OCI-LY7 (cell line): ENCODE data around the gene PRR20E. TPM values are rescaled to one million over a fixed set of nuclear protein-coding genes. Genes with fewer than 3 reads are reported as not detected.
"Not testable (repeated sequence)": the region's sequence is repeated elsewhere in the genome, so short reads cannot be mapped to it uniquely, and the experiment has no call there.

Source experiments
- BruUV-seq: library from RNA; stranded (reverse); fragments of 400-500 nt; replicated peaks from 2 replicates; lab custom pipeline; 2021; lab: Mats Ljungman, UMichigan
- CTCF ChIA-PET: fragments of 300-600 bp; sonication (Branson Sonifier 250); formaldehyde crosslinking; loops from one replicate; lab custom pipeline; 2022; ENCODE audit warnings: antibody characterized with exemption; ENCODE audit not compliant: unreplicated experiment; lab: Charles Lee
- POLR2A ChIA-PET: fragments of 300-600 bp; sonication (Branson Sonifier 250); formaldehyde crosslinking; loops from one replicate; lab custom pipeline; 2022; ENCODE audit warnings: antibody characterized with exemption; lab: Charles Lee
- DNase-seq: peaks from one replicate; pipeline ENCODE4 v3.0.0-alpha.2; 2015; ENCODE audit warnings: low spot score
- H2AFZ ChIP-seq: fragments of 200-600 bp; sonication (generic), shearing (Covaris generic); 2 replicates; pipeline ENCODE4 v1.6.1; 2014; ENCODE audit warnings: mild to moderate bottlenecking, antibody characterized with exemption, low read length, moderate library complexity
- H3K27ac ChIP-seq: fragments of 200-600 bp; sonication (generic); 2 replicates; pipeline ENCODE4 v1.5.1; 2014; ENCODE audit warnings: mixed run types, low read depth, mild to moderate bottlenecking, moderate library complexity, low read length, inconsistent platforms; ENCODE audit not compliant: poor library complexity, severe bottlenecking
- H3K36me3 ChIP-seq: fragments of 200-600 bp; sonication (generic); 2 replicates; pipeline ENCODE4 v1.6.1; 2014; ENCODE audit warnings: mild to moderate bottlenecking, antibody characterized with exemption, low read length, moderate library complexity, mixed read lengths; ENCODE audit not compliant: insufficient read depth
- H3K4me1 ChIP-seq: fragments of 200-600 bp; sonication (generic); 2 replicates; pipeline ENCODE4 v1.5.1; 2014; ENCODE audit warnings: mild to moderate bottlenecking, low read length; ENCODE audit not compliant: insufficient read depth, poor library complexity, severe bottlenecking
- H3K4me2 ChIP-seq: fragments of 200-600 bp; sonication (generic); 2 replicates; pipeline ENCODE4 v1.6.1; 2014; ENCODE audit warnings: mild to moderate bottlenecking, low read length
- H3K4me3 ChIP-seq: fragments of 200-600 bp; sonication (generic); 2 replicates; pipeline ENCODE4 v1.5.1; 2014; ENCODE audit warnings: mild to moderate bottlenecking, low read depth, low read length; ENCODE audit not compliant: poor library complexity, severe bottlenecking
- H3K79me2 ChIP-seq: fragments of 200-600 bp; sonication (generic); 2 replicates; pipeline ENCODE4 v1.6.1; 2016; ENCODE audit warnings: low read depth, mild to moderate bottlenecking, low read length, moderate library complexity, mixed read lengths; ENCODE audit not compliant: insufficient read depth
- H3K9me2 ChIP-seq: fragments of 200-600 bp; sonication (generic); 2 replicates; pipeline ENCODE4 v1.6.1; 2016; ENCODE audit warnings: mild to moderate bottlenecking, low read length, mixed read lengths; ENCODE audit not compliant: insufficient read depth
- H3K9me3 ChIP-seq: fragments of 200-600 bp; sonication (generic); 2 replicates; pipeline ENCODE4 v1.6.1; 2014; ENCODE audit warnings: mild to moderate bottlenecking, mixed run types, low read length, mixed read lengths
- H4K20me1 ChIP-seq: fragments of 200-600 bp; sonication (generic); 2 replicates; pipeline ENCODE4 v1.6.1; 2014; ENCODE audit warnings: mild to moderate bottlenecking, antibody characterized with exemption, low read length, moderate library complexity, mixed read lengths; ENCODE audit not compliant: insufficient read depth
- intact Hi-C: fragments of 100-400 bp; cut with micrococcal nuclease; formaldehyde crosslinking; loops from one replicate; pipeline ENCODE4 v1.10.0; 2022; ENCODE audit not compliant: unreplicated experiment
- total RNA-seq, 2 experiments: library from RNA; depleted of rRNA in 1 of 2; stranded (reverse); fragments of >200 nt in 1 of 2; shearing (Covaris generic) in 1 of 2; gene quantifications; 2 replicates each; pipeline ENCODE4 v1.2.3, GENCODE V29; 2014 to 2022

Gene PRR20E
- total RNA-seq, 2 experiments from 2014 or later, result not detected

DNA sequence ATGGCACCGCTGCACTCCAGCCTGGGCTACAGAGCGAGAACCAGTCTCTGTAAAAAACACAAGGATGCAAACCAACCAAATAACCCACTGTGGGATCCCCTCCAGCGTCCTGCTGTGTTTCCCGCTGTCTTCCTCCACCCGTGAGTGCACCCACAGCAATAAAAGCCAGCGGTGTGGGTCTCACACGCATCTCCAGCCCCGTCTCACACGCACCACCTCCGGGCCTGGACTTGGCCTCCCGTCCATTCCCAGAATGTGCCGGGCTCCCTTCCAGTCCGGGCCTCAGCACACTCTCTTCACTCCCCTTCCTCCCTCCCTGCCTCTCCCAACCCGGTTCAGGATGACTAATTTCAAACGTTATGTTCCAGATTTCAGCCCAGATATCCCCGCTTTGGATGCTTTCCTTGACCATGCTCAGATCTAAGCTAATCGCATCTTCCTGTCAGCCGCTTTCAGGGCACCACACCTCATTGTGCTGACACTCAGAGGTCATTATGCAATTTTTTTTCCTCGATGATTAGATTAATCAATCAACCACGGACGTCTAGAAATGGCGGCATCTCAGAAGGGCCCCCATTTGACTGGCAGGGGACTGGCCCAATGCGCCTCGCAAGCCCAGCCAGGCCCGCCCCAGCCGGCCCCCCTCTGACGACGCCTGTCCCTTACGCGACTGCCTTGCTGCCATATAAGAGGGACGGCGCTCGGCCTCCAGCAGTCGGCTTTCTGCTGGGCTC lies 26.6 kb upstream of the PRR20E start, which contains the start of gene PRR20A:
Gene PRR20A, plus strand, starts transcription at position 684 of the 734 bp plus-strand sequence. CDS start 387 bp downstream, outside the sequence.
- DNase-seq, H3K9me2 ChIP-seq, BruUV-seq, H3K27ac ChIP-seq, H3K79me2 ChIP-seq, H3K4me3 ChIP-seq, H3K4me1 ChIP-seq, H2AFZ ChIP-seq, H3K36me3 ChIP-seq, H3K4me2 ChIP-seq, POLR2A ChIA-PET, H3K9me3 ChIP-seq, intact Hi-C loops, CTCF ChIA-PET, H4K20me1 ChIP-seq: not testable (repeated sequence)

DNA sequence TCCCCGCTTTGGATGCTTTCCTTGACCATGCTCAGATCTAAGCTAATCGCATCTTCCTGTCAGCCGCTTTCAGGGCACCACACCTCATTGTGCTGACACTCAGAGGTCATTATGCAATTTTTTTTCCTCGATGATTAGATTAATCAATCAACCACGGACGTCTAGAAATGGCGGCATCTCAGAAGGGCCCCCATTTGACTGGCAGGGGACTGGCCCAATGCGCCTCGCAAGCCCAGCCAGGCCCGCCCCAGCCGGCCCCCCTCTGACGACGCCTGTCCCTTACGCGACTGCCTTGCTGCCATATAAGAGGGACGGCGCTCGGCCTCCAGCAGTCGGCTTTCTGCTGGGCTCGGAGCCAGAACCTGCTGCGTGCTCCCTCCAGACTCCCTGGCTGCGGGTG lies 19.8 kb upstream of the PRR20E start, which contains the start of gene PRR20B:
Gene PRR20B, plus strand, starts transcription at position 301 of the 400 bp plus-strand sequence. CDS start 387 bp downstream, outside the sequence.
- H3K36me3 ChIP-seq, H3K4me1 ChIP-seq, POLR2A ChIA-PET, H3K27ac ChIP-seq, BruUV-seq, intact Hi-C loops, H3K79me2 ChIP-seq, CTCF ChIA-PET, H2AFZ ChIP-seq, H3K9me2 ChIP-seq, H3K4me2 ChIP-seq, H3K4me3 ChIP-seq, DNase-seq, H4K20me1 ChIP-seq, H3K9me3 ChIP-seq: not testable (repeated sequence)

DNA sequence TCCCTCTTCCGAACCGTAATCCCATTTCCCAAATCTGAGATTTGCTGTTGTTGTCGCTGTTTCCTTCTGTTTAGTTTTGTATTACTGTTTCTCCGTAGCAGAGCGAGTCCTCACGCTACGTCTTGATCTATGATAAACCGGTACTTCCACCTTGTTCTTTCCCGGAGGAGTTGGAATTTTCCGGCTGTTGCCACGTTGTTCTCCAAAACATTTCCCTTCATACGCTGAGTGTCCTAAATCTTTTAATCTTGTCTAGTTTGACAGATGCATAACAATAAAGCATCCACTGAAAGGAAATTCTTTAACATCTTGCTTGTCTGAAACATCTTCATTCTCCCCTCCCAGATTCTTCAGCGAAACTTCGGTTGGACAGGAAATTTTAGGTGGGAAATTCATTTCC lies 18.9 kb upstream of the PRR20E start:
- DNase-seq, intact Hi-C loops, H4K20me1 ChIP-seq, H3K9me2 ChIP-seq, H3K79me2 ChIP-seq, POLR2A ChIA-PET, H3K9me3 ChIP-seq, BruUV-seq, H3K27ac ChIP-seq, H3K4me1 ChIP-seq, H3K4me3 ChIP-seq, CTCF ChIA-PET, H2AFZ ChIP-seq, H3K4me2 ChIP-seq, H3K36me3 ChIP-seq: not testable (repeated sequence)

DNA sequence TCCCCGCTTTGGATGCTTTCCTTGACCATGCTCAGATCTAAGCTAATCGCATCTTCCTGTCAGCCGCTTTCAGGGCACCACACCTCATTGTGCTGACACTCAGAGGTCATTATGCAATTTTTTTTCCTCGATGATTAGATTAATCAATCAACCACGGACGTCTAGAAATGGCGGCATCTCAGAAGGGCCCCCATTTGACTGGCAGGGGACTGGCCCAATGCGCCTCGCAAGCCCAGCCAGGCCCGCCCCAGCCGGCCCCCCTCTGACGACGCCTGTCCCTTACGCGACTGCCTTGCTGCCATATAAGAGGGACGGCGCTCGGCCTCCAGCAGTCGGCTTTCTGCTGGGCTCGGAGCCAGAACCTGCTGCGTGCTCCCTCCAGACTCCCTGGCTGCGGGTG lies 13.2 kb upstream of the PRR20E start, which contains the start of gene PRR20C:
Gene PRR20C, plus strand, starts transcription at position 301 of the 400 bp plus-strand sequence. CDS start 387 bp downstream, outside the sequence.
- H3K4me2 ChIP-seq, H3K4me3 ChIP-seq, POLR2A ChIA-PET, H3K79me2 ChIP-seq, BruUV-seq, DNase-seq, H3K27ac ChIP-seq, H3K4me1 ChIP-seq, H2AFZ ChIP-seq, H3K36me3 ChIP-seq, CTCF ChIA-PET, H3K9me2 ChIP-seq, H3K9me3 ChIP-seq, intact Hi-C loops, H4K20me1 ChIP-seq: not testable (repeated sequence)

DNA sequence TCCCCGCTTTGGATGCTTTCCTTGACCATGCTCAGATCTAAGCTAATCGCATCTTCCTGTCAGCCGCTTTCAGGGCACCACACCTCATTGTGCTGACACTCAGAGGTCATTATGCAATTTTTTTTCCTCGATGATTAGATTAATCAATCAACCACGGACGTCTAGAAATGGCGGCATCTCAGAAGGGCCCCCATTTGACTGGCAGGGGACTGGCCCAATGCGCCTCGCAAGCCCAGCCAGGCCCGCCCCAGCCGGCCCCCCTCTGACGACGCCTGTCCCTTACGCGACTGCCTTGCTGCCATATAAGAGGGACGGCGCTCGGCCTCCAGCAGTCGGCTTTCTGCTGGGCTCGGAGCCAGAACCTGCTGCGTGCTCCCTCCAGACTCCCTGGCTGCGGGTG lies 6.7 kb upstream of the PRR20E start, which contains the start of gene PRR20D:
Gene PRR20D, plus strand, starts transcription at position 301 of the 400 bp plus-strand sequence. CDS start 387 bp downstream, outside the sequence.
- H3K4me1 ChIP-seq, H3K79me2 ChIP-seq, H4K20me1 ChIP-seq, H3K4me3 ChIP-seq, intact Hi-C loops, H3K9me2 ChIP-seq, H2AFZ ChIP-seq, H3K27ac ChIP-seq, H3K36me3 ChIP-seq, H3K4me2 ChIP-seq, CTCF ChIA-PET, BruUV-seq, H3K9me3 ChIP-seq, DNase-seq, POLR2A ChIA-PET: not testable (repeated sequence)
